A204.1 (cell line): Measurements from ENCODE around the gene CA12.
"Not testable (repeated sequence)": the region's sequence is repeated elsewhere in the genome, so short reads cannot be mapped to it uniquely, and the experiment has no call there.

Source experiments
- FAIRE-seq: peaks from 2 replicates; lab custom pipeline; 2012; peaks lifted over from hg19 to GRCh38; lab: Jason Lieb, UNC

Gene CA12

DNA sequence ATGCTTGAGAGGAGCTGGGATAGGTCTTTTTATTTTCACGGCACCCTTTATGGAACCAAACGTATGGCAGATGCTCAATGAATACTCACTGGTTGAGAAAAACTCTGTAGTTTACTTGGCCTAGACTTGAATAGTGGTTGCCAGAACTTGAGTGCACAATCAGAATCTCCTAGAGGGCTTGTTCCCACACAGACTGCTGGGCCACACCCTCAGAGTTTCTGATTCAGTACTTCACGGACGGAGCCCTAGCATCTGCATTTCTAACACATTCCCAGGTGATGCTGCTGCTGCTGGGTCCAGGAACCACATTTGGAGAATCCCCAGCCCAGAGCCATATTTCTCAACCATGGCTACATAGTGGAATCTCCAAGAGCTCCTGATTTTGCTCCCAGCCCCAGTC, 24.6 kb downstream of the CA12 start:
- no peak for FAIRE-seq

DNA sequence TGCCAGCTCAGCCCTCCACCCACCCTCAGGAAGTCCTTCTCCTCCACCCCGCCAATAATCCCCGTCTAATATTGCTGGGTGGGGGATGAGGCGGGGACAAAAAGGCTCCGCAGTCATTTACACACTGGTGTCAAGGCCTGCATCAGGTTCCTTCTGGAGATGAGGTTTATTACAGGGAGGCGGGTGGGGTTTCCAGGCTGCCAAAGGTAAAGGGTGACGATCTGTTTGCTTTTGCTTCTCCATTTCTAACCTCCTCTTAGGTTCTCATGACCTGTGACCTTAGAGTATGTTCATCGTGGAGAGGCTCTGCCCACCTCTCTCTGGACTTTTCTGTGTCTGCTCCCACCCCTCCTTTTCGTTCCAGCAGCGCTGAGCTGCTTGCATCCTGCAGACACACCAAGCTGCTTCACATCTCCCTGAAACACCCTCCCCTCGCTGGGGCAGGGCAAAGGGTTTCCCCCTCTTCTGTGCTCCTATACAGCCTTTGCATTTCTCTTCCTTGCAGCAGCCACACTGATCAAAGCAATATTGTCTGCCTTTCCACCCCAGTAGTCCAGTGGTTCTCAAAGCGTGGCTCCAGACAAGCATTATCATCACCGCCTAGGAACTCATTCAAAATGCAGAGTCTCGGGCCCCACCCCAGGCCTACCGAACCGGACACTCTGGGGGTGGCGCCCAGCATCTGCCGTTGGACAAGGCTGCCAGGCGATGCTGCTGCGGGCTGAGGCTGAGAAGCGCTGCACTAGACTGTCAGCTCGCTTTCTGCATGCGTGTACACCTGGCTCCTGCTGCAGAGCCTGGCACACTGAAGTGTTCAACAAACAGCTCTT, 26.6 kb downstream of the CA12 start:
- no peak for FAIRE-seq

DNA sequence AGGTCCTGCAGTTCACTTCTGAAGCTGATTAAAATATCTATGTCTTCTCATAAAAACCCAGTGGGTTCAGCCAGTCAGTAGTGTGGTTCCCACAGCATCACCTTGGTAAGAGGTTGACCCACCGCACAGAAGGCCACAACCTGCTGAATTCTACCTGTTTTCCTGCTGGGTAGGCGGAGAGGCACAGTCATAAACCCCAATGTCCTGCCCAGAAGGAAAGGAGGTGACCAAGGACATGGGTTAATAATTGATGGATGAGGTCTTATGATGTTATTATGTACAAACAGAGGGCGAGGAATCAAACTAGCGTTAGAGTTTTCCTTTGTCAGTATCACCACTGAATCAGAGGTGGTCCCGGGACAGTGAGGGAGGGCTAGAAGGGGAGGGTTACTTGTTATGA, 27.8 kb downstream of the CA12 start:
- no peak for FAIRE-seq

DNA sequence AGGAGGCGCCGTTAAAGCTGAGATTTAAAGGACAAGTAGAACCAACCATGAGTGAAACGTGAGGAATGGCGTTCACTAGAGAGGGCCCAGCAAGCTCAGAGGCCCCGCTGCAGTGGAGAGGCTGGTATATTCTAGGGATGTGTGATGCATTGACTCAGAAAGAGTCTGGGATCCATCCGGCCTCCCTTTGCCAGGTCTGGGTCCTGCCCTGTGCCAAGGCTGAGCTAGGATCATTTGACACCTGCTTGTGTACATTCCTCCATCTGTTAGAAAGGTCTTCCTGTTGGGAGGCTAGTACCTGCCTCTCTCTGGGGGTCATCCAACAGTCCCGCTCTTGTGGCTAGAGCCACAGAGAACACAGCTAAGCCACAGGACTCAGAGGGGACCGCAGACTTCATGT, 28.4 kb downstream of the CA12 start:
- FAIRE-seq: no peak

DNA sequence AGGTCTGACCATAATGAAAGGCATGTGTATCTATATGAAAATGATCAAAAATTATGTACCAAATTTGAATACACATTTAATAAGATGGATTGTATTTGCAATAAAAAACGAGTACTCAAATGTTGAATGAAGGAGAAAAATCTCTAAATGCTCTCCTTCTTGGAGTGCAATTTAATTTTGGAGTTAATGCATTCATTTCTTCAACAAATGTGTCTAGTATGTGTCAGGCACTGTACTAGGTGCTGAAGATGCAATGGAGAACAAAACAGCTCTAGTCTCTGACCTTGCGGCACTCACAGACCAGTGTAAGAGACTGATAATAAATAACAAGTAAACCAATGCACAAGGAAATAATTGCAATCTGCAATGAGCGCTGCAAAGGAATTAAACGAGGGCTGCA, 28.8 kb downstream of the CA12 start:
- no peak for FAIRE-seq

DNA sequence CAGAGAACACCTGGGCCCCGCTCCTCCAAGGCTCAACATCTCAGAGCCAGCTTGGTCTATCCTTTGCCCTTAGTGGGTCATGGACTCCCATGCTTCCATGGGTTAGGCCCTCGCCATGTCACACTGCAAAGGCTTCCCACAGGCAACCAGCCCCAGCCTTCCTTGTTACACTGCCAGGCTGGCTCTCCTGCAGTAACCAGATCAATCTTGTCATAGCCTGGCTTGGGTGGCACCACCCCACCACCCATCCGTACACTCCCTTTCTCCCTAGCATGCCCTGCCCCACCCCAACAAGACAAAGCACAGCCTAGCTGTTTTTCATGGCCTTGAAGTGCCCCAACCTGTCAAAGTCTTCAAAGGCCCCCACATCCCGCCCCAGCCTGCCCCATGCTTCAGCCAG, 30.5 kb downstream of the CA12 start:
- FAIRE-seq: no peak

DNA sequence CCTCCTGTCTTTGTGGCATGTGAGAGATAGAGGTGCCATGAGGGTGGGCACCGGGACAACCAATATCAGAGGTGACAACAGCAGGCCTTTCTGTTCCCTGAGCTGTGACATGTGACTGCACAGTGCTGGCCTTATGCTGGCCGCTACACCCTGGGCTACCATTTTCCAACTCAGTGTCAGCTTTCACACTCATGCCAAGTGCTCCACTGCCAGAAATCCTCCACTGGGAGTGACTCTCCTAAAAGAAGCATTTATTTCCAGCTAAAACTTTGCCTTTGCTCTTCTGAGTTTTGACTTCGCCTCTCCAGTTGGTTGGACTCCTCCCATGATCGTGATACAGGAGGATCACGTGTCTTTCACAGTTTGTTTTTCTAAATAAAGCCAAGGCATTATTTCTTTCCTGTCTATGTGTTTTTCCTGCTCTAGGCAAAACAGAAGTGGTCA, 31.4 kb downstream of the CA12 start:
- no peak for FAIRE-seq

DNA sequence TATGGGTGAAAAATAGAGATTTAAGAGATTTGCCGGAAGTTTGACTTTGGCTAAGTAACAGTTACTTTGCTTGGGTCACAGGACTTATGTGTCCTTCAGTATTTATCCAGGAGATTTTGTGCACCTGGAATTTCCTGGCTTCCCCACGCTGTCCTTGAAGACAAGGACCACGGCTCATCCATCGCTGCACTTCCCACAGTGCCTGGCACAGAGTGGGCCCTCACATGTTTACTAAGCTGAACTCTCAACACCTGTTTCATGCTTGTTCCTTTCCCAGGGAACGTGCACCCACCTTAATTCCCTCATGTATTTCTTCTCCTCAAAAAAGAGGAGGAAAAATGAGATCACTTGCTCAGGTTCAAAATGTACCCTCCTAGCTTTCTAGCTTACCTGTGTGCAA, 32.0 kb downstream of the CA12 start:
- no peak for FAIRE-seq

DNA sequence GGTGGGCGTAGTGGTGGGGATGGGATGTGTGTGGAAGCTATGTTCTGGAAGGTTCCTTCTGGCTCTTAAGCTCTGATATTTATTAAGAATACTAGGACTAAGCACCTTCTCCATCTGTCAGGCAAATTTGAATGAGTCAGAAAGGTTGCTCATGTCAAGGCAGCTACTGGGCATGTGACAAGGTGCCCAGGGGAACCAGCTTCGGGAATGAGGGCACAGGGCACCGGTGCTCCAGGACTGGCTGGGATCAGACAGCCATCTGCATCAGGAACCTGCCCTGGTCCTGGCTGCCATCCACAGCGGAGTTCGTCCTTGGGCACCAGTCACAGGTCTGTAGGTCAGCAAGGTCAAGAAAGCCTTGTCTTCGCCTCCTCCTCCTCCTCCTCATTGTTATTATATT, 32.5 kb downstream of the CA12 start:
- no peak for FAIRE-seq

DNA sequence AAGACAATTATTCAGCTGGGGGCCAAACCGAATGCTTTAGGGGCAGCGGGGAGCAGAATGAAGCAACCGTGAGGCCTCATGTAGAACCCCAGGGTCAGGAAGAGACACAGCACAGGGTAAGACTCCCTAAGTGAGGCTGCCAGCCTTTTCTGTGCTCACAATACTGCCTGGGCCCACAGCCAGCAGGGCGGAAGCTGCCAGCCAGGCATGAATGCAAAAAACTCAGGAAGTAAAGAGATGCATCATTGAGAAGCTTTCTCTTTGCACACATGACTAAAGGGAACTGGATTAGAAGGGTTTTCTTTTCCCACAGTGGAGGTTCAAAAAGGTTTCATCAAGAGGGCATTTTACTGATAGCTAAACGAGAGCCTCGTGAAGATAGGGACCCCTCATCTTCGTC, 33.3 kb downstream of the CA12 start:
- no peak for FAIRE-seq

DNA sequence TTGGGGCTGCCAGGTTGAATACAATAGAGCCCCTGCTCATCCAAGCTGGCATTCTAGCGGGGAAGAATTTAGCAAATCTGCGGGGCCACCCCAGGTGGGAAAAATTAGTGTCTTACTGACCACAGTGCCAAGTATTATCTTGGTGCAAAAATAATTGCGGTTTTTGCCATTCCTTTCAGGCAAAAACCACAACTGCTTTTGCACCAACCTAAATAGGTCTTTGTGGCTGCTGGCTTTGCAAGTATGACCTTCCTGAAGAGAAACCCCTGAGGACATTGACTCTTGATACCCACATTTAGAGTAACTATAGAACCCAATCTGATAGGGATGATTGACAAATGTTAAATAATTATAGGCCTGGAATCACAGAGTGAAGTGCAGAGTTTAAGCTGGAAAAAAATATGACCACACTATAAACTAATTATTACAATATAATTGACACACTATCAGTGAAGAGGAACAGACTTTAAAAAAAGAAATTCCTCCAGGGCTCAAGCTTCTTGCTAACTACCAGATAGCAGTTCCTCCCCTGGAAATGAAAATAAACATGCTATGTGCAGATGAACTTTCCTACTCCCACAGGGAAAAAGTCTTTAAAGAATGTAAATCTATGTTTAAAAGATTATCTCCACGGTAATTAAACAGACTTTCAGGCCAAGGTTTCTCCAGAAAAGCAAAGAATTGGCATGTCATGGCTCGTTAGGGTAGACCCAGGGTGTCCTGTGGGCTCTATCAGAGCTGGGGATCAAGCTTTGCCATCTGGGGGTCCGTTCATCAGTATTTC, 34.4 kb downstream of the CA12 start:
- no peak for FAIRE-seq

DNA sequence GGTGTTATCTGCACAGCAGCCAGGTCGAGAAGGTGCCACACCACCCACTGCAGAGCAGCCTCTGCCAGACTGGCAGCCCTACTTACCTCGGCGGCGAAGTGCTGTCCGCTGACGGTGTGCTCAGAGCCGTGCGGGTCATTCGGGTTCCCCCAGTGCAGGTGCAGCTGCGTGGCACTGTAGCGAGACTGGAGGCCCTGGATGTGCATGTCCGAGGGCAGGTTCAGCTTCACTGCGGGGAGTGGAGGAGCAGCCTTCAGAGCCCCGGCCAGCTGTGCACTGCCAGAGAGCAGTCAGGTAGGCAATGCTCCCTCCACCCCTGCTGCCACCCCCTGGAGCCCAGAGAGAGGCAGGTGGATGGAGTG, 36.3 kb downstream of the CA12 start:
- FAIRE-seq: no peak

DNA sequence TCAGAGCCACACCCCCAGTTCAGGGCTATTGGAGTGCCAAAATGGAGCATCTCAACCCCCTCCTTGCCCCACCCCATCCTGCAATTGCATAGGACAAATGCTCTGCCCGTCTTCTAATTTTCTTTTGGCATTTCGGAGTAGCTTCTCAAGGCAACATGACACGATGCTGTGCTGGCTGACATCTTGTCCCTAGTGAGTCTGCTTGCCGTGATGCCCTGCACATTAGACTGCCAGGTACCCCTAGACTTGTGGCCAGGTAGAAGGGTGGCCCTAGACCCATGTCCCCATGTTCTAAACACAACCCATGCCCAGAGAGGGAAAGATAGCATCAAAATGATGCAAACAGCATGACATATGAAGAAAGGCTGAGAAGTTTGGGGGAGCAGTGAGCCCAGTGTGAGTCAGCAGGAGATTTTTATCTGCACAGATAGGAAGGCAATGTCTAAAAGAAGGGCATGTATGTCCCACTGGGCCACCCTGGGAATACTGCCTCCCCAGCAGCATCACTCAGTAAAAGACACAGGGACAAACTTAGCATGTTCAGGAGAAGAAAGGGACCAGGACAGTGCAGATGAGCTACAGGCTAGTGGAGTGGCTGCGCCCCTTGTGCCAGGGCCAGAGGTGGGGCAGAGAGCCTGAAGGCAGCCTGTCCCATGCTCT, 36.8 kb downstream of the CA12 start:
- no peak for FAIRE-seq

DNA sequence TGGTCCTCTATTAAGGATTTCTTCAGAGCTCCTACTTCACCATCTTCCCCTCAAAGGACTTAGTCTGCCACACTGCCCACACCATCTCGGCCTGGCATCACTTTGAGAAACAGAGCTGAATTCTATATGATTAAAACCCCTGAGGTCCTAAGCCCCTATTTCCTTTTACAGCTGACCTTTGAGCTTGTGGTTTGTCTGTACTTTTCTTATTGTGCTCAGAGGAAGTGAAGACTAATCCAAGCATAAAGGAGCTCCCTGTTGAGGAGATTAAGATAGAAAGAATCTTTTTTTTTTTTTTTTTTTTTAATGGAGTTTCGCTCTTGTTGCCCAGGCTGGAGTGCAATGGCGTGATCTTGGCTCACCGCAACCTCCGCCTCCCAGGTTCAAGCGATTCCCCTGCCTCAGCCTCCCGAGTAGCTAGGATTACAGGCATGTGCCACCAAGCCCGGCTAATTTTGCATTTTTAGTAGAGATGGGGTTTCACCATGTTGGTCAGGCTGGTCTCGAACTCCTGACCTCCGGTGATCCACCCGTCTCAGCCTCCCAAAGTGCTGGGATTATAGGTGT, 38.6 kb downstream of the CA12 start:
- FAIRE-seq: not testable (repeated sequence)

DNA sequence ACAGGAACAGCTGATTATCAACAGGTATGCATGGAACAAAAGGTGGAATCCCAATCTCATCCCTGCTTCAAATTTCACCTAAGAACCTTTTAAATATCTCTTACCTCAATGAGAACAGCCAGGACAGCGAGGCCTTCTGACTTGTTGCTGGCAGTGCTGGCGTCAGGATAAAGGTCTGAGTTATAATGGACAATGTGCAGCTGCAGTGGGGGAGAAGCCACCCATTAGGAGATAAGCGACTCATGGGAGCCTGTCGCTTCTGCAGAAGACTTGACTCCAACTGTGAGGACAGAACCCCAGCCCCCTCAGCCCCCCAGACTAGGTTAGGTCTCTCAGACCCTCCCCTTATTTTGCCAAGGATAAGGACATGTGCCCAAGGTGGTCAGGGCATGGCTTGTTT, 39.7 kb downstream of the CA12 start:
- no peak for FAIRE-seq

DNA sequence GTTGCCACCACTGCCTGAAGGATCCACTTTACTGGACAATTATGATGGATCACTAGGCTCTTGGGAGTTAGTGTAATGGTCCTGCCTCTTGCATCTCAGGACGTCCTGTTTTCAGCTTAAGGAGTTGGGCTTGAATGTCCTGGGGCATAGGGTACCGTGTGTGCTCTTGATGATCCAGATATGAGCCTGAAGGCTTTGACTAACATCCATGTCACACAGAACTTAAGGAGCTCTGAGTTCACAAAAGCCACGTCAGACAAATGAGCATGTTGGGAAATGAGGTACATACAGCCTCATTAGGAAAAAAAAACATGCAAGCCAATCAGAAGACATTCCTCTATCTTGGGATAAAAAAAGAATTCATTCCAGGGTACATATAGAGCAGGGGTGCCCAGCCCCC, 40.8 kb downstream of the CA12 start:
- no peak for FAIRE-seq

DNA sequence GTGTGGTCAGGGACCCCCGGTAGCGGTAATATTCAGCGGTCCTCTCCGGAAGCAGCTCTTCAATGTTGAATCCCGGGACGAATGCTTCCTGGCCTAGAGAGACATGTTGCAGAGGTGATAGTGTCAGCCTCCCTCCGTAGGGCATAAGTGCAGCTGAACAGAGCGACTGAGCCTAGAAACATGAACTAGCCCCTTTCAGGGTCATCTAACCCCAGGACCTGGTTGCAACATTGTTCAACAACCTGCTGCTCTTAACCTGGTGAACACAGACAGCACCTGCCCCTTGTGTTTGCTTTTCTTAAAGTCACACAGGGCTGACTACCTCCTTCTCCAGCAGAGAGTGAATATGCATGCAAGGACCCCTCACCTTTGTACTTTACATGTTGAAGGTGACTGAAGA, 41.3 kb downstream of the CA12 start:
- no peak for FAIRE-seq

DNA sequence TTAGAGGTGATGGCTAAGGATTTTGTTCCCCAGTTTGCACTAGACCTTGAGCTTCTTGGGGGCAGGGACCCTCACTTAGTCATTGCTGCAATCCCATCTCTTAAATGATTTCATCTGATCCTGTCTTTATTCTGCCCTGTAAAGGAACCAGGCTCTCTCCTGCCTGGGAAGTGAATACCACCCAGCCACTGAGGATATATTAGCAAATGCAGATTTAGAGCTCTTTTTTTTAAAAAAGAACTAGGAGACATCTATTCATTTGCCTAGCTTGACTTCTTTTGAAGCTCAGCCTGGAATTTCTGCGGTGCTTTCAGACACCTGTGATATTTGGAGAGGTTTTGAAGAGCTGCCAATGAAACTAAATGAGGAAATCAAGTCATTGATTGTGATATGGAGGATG, 41.8 kb downstream of the CA12 start:
- FAIRE-seq: no peak

DNA sequence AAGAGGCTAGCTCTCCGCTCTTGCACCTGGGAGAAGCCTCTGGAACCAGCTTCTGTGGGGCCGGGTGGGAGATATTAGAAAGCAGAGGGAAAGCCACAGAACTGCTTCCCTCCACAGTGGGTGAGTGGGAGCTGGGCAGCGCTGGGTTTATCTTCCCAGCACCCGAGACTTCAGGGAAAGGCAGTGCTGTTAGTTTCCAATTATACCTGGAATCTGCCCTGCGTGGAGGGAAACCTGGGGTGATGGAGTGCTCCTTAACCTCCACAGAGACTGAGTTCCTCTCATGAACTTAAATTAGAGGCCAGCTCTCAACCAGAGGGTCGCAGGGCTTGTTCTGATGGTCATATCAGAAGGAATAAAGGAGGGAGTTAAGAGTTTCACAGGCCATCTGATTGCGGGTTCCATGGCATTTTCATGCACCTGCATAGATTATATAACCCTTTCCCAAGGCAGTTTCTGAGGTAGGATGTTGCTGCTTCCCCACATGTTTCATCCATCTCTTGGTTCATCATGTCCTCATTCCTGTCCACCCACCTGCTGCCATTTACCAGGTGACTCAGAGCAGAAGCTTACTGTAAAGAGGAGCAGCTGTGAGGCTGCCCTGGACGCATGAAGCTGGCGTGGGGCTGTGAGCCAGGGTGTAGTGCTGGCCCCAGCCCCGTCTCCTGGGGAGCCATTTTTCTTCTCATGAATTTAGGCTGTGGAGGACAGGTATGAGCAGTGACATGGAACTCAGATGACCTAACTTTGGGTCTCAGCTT, 42.5 kb downstream of the CA12 start:
- no peak for FAIRE-seq

DNA sequence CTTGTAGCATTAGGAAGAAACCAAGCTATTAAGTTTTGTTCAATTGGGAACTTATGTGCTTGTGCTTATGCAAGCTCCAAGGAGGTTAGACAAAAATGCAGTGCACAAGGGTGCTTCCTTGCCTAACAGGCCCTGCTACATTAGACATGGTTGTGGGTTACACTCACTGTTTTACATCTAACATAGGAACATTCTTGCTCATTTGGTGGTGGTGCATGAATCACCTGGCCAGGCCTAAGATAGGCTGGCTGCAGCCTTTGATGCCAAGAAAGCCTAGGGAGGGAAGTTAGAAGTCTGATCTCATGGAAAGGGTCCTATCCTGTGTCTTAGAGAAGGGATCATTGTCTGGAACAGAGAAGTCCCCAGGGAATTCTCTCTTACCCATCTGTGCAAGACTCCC, 43.5 kb downstream of the CA12 start:
- no peak for FAIRE-seq

DNA sequence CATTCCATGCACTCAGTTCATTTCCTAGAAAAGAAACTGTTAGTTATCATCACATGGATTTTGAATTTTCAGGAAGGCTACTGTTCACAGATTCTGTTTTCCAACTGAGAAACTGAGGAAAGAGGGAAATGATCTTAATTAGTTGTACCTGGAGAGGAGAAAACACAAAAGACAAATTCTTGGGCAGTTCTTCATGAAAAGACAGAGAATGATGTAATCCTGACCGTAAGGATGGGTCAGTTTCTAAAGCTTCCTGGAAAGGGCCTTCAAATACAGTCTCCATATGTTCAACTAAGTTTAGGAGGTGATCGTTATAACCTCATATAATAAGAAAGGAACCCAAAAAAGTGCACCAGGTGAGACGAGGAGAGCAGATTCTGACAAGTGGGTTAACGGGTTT, 44.6 kb downstream of the CA12 start:
- FAIRE-seq: no peak

DNA sequence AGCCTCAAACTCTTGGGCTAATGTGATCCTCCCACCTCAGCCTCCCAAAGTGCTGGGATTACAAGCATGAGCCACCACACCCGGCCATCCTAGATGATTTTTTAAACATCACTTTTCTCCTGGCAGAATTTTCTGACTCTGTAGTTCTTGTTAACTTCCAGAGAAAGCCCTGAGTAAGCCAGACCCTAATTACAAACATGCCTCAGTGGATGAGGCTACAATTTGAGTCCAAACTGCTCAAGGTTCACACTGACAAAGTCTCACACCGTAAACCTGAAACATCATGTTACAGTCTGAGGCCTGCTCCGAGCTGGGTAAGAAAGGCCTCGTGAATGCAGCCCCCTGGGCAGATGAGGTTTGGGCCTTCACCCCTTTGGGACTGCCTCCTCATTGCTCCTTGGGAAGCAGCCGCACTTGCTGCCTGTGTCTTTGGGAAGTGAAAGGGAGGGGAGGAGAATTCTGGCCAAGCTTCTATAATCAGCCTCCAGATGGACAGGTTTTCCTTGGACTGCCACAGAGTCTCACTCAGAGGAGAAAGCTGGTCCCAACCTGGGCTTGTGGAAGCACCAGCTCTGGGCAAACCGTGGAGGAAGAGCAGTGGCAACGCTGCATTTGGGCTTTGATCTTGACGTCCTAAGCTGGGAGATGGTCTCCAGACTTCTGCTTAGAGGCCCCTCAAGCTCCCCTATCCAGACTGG, 46.0 kb downstream of the CA12 start:
- no peak for FAIRE-seq
